GM23248 (cell line): ENCODE data around the gene SLC25A51.

Experiments used
- EZH2 ChIP-seq: fragments of 200-600 bp; sonication (generic); IDR thresholded peaks from 2 replicates; pipeline ENCODE4 v1.6.1; 2018; ENCODE audit warnings: antibody characterized with exemption, mild to moderate bottlenecking; ENCODE audit not compliant: insufficient read depth, poor library complexity, severe bottlenecking
- EZH2phosphoT487 ChIP-seq: fragments of 200-600 bp; sonication (generic); IDR thresholded peaks from 2 replicates; pipeline ENCODE4 v1.6.1; 2018; ENCODE audit warnings: antibody characterized with exemption, moderate library complexity, mild to moderate bottlenecking, low read depth; ENCODE audit not compliant: insufficient read depth

- no peak for TF ChIP-seq EZH2
- TF ChIP-seq EZH2phosphoT487, result no peak
These were observed 48.8 kb upstream of the SLC25A51 start for GRCh38 chr9:37952731-37953130.
